ENCODE data around the gene TMC2.
A peak's percentile ranks its signal among the peaks of the same experiment; 100 is the strongest.
"Not testable (repeated sequence)": the region's sequence is repeated elsewhere in the genome, so short reads cannot be mapped to it uniquely, and the experiment has no call there.

The TMC2 gene

GRCh38 chr20:2663364-2663886 lies 127.1 kb downstream of the TMC2 start:
- no peak for DNase-seq (ENCODE audit: low read depth)
- no peak for TF ChIP-seq CTCF (IDR thresholded peaks at IDR 0.05; ENCODE audit: control insufficient read depth, extremely low read depth, insufficient read depth)
- H3K4me3 ChIP-seq (ENCODE audit: low read depth, low read length): peak overlapping the region; percentile 82

- TF ChIP-seq CTCF (IDR thresholded peaks at IDR 0.05; ENCODE audit: control insufficient read depth, extremely low read depth, insufficient read depth): no peak
- H3K4me3 ChIP-seq (ENCODE audit: low read depth, low read length): peak within 1 kb of the TSS; percentile 82
- peak; percentile 86 for DNase-seq (ENCODE audit: low read depth)
These were observed 127.7 kb downstream of the TMC2 start, which contains the start of gene IDH3B for GRCh38 chr20:2663887-2664719. IDH3B (minus strand) TSS chr20:2664216; CDS start chr20:2664188, 28 bp downstream.

GRCh38 chr20:2671977-2672376 lies 135.6 kb downstream of the TMC2 start:
- TF ChIP-seq CTCF (IDR thresholded peaks at IDR 0.05; ENCODE audit: control insufficient read depth, extremely low read depth, insufficient read depth): 0 out of 2 replicates have a peak, but pooled peaks have one; percentile 7
- DNase-seq (ENCODE audit: low read depth): no peak
- no peak overlapping the region for H3K4me3 ChIP-seq (ENCODE audit: low read depth, low read length)

GRCh38 chr20:2672446-2672845 lies 136.1 kb downstream of the TMC2 start:
- H3K4me3 ChIP-seq (ENCODE audit: low read depth, low read length): no peak overlapping the region
- TF ChIP-seq CTCF (IDR thresholded peaks at IDR 0.05; ENCODE audit: control insufficient read depth, extremely low read depth, insufficient read depth): no peak
- DNase-seq (ENCODE audit: low read depth): no peak

GRCh38 chr20:2673453-2673852 lies 137.1 kb downstream of the TMC2 start:
- no peak for DNase-seq (ENCODE audit: low read depth)
- no peak overlapping the region for H3K4me3 ChIP-seq (ENCODE audit: low read depth, low read length)
- no peak for TF ChIP-seq CTCF (IDR thresholded peaks at IDR 0.05; ENCODE audit: control insufficient read depth, extremely low read depth, insufficient read depth)

- DNase-seq (ENCODE audit: low read depth): no peak
- H3K4me3 ChIP-seq (ENCODE audit: low read depth, low read length): no peak overlapping the region
- TF ChIP-seq CTCF (IDR thresholded peaks at IDR 0.05; ENCODE audit: control insufficient read depth, extremely low read depth, insufficient read depth): no peak
These were observed 143.7 kb downstream of the TMC2 start for GRCh38 chr20:2680046-2680445.

- not testable (repeated sequence) for DNase-seq (ENCODE audit: low read depth); H3K4me3 ChIP-seq (ENCODE audit: low read depth, low read length)
These were observed 145.7 kb downstream of the TMC2 start for GRCh38 chr20:2682040-2682439.

- not testable (repeated sequence) for DNase-seq (ENCODE audit: low read depth)
These were observed 148.4 kb downstream of the TMC2 start for GRCh38 chr20:2684817-2685216.

More at GRCh38 chr20:2684817-2685216, 148.4 kb downstream of the TMC2 start:
- H3K4me3 ChIP-seq (ENCODE audit: low read depth, low read length): not testable (repeated sequence)
